ENCODE measurements around the gene RAB11B. TPM values are rescaled to one million over a fixed set of nuclear protein-coding genes. Genes with fewer than 3 reads are reported as not detected.
"Not testable (repeated sequence)": the region's sequence is repeated elsewhere in the genome, so short reads cannot be mapped to it uniquely, and the experiment has no call there.

RAB11B gene
- total RNA-seq, 2 donors from 2014 or later = 47.7 to 50.4 TPM

- Histone ChIP-seq H3K4me3 (no peak overlapping the region), H3K36me3 (replicated peaks in 1 of 2; ENCODE audit: insufficient read depth in 1 of 2, low read depth in 2 of 2) (no peaks in the 10 kb centered on the region), H3K4me1 (peaks cover 18% of the 10 kb centered on the region), H3K9me3 (no peaks in the 10 kb centered on the region), H3K27ac (peak overlapping the region in 3 of 4 donors; percentile 23 to 81 (median 66)), H3K27me3 (no peaks in the 10 kb centered on the region)
- intact Hi-C loops (cut with DNase I) = no loop called here
- no peak for TF ChIP-seq POLR2A (IDR thresholded peaks at IDR 0.05)
- no peak for TF ChIP-seq CTCF (IDR thresholded peaks at IDR 0.05)
- ATAC-seq (peak; percentile 89), DNase-seq (peak; percentile 64 to 90 (median 80))
- WGBS, 2 donors = 64 to 69% methylated on average over 9 of the region's 9 CpGs
Measured at GRCh38 chr19:8423817-8424223, 33.7 kb downstream of the RAB11B start.

- 91 to 93% methylated on average over 5 to 6 of the region's 6 CpGs for WGBS, 2 donors
- intact Hi-C loops (cut with DNase I) = not testable (repeated sequence)
Measured at GRCh38 chr19:8425331-8425730, 35.2 kb downstream of the RAB11B start.

GRCh38 chr19:8426283-8426682 is 36.1 kb downstream of the RAB11B start:
- Histone ChIP-seq H3K27me3 (no peaks in the 10 kb centered on the region), H3K36me3 (replicated peaks in 1 of 2; ENCODE audit: insufficient read depth in 1 of 2, low read depth in 2 of 2) (no peaks in the 10 kb centered on the region), H3K9me3 (no peaks in the 10 kb centered on the region), H3K27ac (no peak overlapping the region), H3K4me3 (no peak overlapping the region), H3K4me1 (peaks cover 18% of the 10 kb centered on the region)
- ATAC-seq (no peak), DNase-seq (no peak)
- intact Hi-C loops (cut with DNase I) = no loop called here
- 97 to 100% methylated on average over 2 to 7 of the region's 7 CpGs for WGBS, 2 donors
- no peak for TF ChIP-seq POLR2A (IDR thresholded peaks at IDR 0.05)
- TF ChIP-seq CTCF (IDR thresholded peaks at IDR 0.05) = no peak

More at GRCh38 chr19:8425331-8425730, 35.2 kb downstream of the RAB11B start:
- not testable (repeated sequence) for H3K27me3 ChIP-seq; ATAC-seq; H3K36me3 ChIP-seq (replicated peaks in 1 of 2; ENCODE audit: insufficient read depth in 1 of 2, low read depth in 2 of 2); H3K9me3 ChIP-seq; DNase-seq; H3K27ac ChIP-seq; H3K4me3 ChIP-seq
- H3K4me1 ChIP-seq = peaks cover 18% of the 10 kb centered on the region

- H3K27me3 ChIP-seq = no peaks in the 10 kb centered on the region
- no peak overlapping the region for H3K27ac ChIP-seq
- H3K4me3 ChIP-seq = no peak overlapping the region
- no peak for ATAC-seq
- TF ChIP-seq POLR2A (IDR thresholded peaks at IDR 0.05) = no peak
- no peak for TF ChIP-seq CTCF (IDR thresholded peaks at IDR 0.05)
- H3K4me1 ChIP-seq = peaks cover 10% of the 10 kb centered on the region
- intact Hi-C loops (cut with DNase I) = no loop called here
- DNase-seq = no peak
- WGBS, 2 donors = 95 to 96% methylated on average over 6 of the region's 6 CpGs
- no peaks in the 10 kb centered on the region for H3K9me3 ChIP-seq
- H3K36me3 ChIP-seq (replicated peaks in 1 of 2; ENCODE audit: insufficient read depth in 1 of 2, low read depth in 2 of 2) = no peaks in the 10 kb centered on the region
Measured at GRCh38 chr19:8429044-8429443, 38.9 kb downstream of the RAB11B start.

GRCh38 chr19:8429826-8430225 is 39.7 kb downstream of the RAB11B start:
- intact Hi-C loops (cut with DNase I) = no loop called here
- WGBS, 2 donors = 95 to 98% methylated on average over 6 of the region's 6 CpGs
- no peak for ATAC-seq
- no peak for TF ChIP-seq POLR2A (IDR thresholded peaks at IDR 0.05)
- TF ChIP-seq CTCF (IDR thresholded peaks at IDR 0.05) = no peak
- H3K36me3 ChIP-seq (replicated peaks in 1 of 2; ENCODE audit: insufficient read depth in 1 of 2, low read depth in 2 of 2) = no peaks in the 10 kb centered on the region
- no peak overlapping the region for H3K4me3 ChIP-seq
- peaks cover 12% of the 10 kb centered on the region for H3K4me1 ChIP-seq
- H3K27me3 ChIP-seq = no peaks in the 10 kb centered on the region
- no peak for DNase-seq
- no peaks in the 10 kb centered on the region for H3K9me3 ChIP-seq
- H3K27ac ChIP-seq = no peak overlapping the region
